ENCODE data around the gene HJV. TPM values are rescaled to one million over a fixed set of nuclear protein-coding genes. Genes with fewer than 3 reads are reported as not detected.
A peak's percentile ranks its signal among the peaks of the same experiment; 100 is the strongest.
"Not testable (repeated sequence)": the region's sequence is repeated elsewhere in the genome, so short reads cannot be mapped to it uniquely, and the experiment has no call there.

Gene HJV
- total and polyA plus RNA-seq, 2 experiments from 2014 or later: 3.0 to 5.7 TPM

- no peaks in the 10 kb centered on the region for H3K9me3 ChIP-seq (ENCODE audit: low read depth)
- TF ChIP-seq CTCF (IDR thresholded peaks at IDR 0.05; ENCODE audit: poor library complexity): peak; percentile 57
- no peak for TF ChIP-seq EZH2phosphoT487 (IDR thresholded peaks at IDR 0.05; ENCODE audit: low read depth, severe bottlenecking, unreplicated experiment)
- peak; percentile 58 for DNase-seq (ENCODE audit: low spot score)
- no peak overlapping the region for H3K4me3 ChIP-seq
- H3K27me3 ChIP-seq: no peaks in the 10 kb centered on the region
- H3K9me2 ChIP-seq (replicated peaks; ENCODE audit: insufficient read depth): no peaks in the 10 kb centered on the region
- no peaks in the 10 kb centered on the region for H4K20me1 ChIP-seq (ENCODE audit: insufficient read depth, poor library complexity, severe bottlenecking)
- H3K79me2 ChIP-seq: no peaks in the 10 kb centered on the region
- no peaks in the 10 kb centered on the region for H3K36me3 ChIP-seq (replicated peaks; ENCODE audit: insufficient read depth, low read depth)
- no peak overlapping the region for H3K27ac ChIP-seq
- 57% methylated on average over 6 of the region's 6 CpGs for WGBS (ENCODE audit: low lambda C conversion rate, missing lambda C conversion rate)
- H3K4me1 ChIP-seq (ENCODE audit: insufficient read depth): no peaks in the 10 kb centered on the region
- H3K4me2 ChIP-seq: no peak overlapping the region
- H2AFZ ChIP-seq: no peak overlapping the region
Measured at GRCh38 chr1:146032631-146033219, 11.2 kb upstream of the HJV start.

- TF ChIP-seq CTCF (IDR thresholded peaks at IDR 0.05; ENCODE audit: poor library complexity) (no peak), EZH2 (IDR thresholded peaks at IDR 0.05; ENCODE audit: borderline replicate concordance) (no peak), EZH2phosphoT487 (IDR thresholded peaks at IDR 0.05; ENCODE audit: low read depth, severe bottlenecking, unreplicated experiment) (no peak)
- Histone ChIP-seq H3K4me2 (no peak overlapping the region), H3K27ac (no peak overlapping the region), H3K79me2 (no peaks in the 10 kb centered on the region), H4K20me1 (ENCODE audit: insufficient read depth, poor library complexity, severe bottlenecking) (no peaks in the 10 kb centered on the region), H3K36me3 (replicated peaks; ENCODE audit: insufficient read depth, low read depth) (no peaks in the 10 kb centered on the region), H3K4me1 (ENCODE audit: insufficient read depth) (no peaks in the 10 kb centered on the region), H3K27me3 (no peaks in the 10 kb centered on the region), H3K9me2 (replicated peaks; ENCODE audit: insufficient read depth) (no peaks in the 10 kb centered on the region), H3K4me3 (no peak overlapping the region), H3K9me3 (ENCODE audit: low read depth) (no peaks in the 10 kb centered on the region), H2AFZ (no peak overlapping the region)
- no peak for DNase-seq (ENCODE audit: low spot score)
Measured at GRCh38 chr1:146031476-146031875, 9.9 kb upstream of the HJV start.

- Histone ChIP-seq H3K9me2 (replicated peaks; ENCODE audit: insufficient read depth) (no peaks in the 10 kb centered on the region), H3K36me3 (replicated peaks; ENCODE audit: insufficient read depth, low read depth) (no peaks in the 10 kb centered on the region), H4K20me1 (ENCODE audit: insufficient read depth, poor library complexity, severe bottlenecking) (no peaks in the 10 kb centered on the region), H2AFZ (no peak overlapping the region), H3K9me3 (ENCODE audit: low read depth) (no peaks in the 10 kb centered on the region), H3K4me2 (no peak overlapping the region), H3K27me3 (peaks cover 5% of the 10 kb centered on the region), H3K4me1 (ENCODE audit: insufficient read depth) (no peaks in the 10 kb centered on the region), H3K4me3 (no peak overlapping the region), H3K79me2 (no peaks in the 10 kb centered on the region), H3K27ac (no peak overlapping the region)
- TF ChIP-seq EZH2 (IDR thresholded peaks at IDR 0.05; ENCODE audit: borderline replicate concordance): no peak
- no peak for TF ChIP-seq EZH2phosphoT487 (IDR thresholded peaks at IDR 0.05; ENCODE audit: low read depth, severe bottlenecking, unreplicated experiment)
- no peak for TF ChIP-seq CTCF (IDR thresholded peaks at IDR 0.05; ENCODE audit: poor library complexity)
- no peak for DNase-seq (ENCODE audit: low spot score)
Measured at GRCh38 chr1:146029117-146029516, 7.6 kb upstream of the HJV start.

GRCh38 chr1:146026650-146027049 is 5.1 kb upstream of the HJV start:
- not testable (repeated sequence) for H2AFZ ChIP-seq; H3K9me2 ChIP-seq (replicated peaks; ENCODE audit: insufficient read depth); H3K4me1 ChIP-seq (ENCODE audit: insufficient read depth); H3K36me3 ChIP-seq (replicated peaks; ENCODE audit: insufficient read depth, low read depth); H3K27me3 ChIP-seq; H3K27ac ChIP-seq; DNase-seq (ENCODE audit: low spot score); H3K79me2 ChIP-seq; H3K9me3 ChIP-seq (ENCODE audit: low read depth); H4K20me1 ChIP-seq (ENCODE audit: insufficient read depth, poor library complexity, severe bottlenecking); H3K4me3 ChIP-seq; H3K4me2 ChIP-seq
- 82% methylated on average over 1 of the region's 1 CpG for WGBS (ENCODE audit: low lambda C conversion rate, missing lambda C conversion rate)

GRCh38 chr1:146025787-146026495 is 4.4 kb upstream of the HJV start:
- not testable (repeated sequence) for H3K4me3 ChIP-seq; H3K9me3 ChIP-seq (ENCODE audit: low read depth); H4K20me1 ChIP-seq (ENCODE audit: insufficient read depth, poor library complexity, severe bottlenecking); H3K9me2 ChIP-seq (replicated peaks; ENCODE audit: insufficient read depth); H3K4me1 ChIP-seq (ENCODE audit: insufficient read depth); H3K79me2 ChIP-seq; H3K36me3 ChIP-seq (replicated peaks; ENCODE audit: insufficient read depth, low read depth); H3K4me2 ChIP-seq; DNase-seq (ENCODE audit: low spot score); H2AFZ ChIP-seq; H3K27ac ChIP-seq
- H3K27me3 ChIP-seq: peaks cover 15% of the 10 kb centered on the region
- WGBS (ENCODE audit: low lambda C conversion rate, missing lambda C conversion rate): 81% methylated on average over 2 of the region's 2 CpGs

Measured in hepatocyte (in vitro differentiated cells).